Liver (tissue), 9 donors: ENCODE data around the gene RABL6. TPM values are rescaled to one million over a fixed set of nuclear protein-coding genes. Genes with fewer than 3 reads are reported as not detected.
"Not testable (repeated sequence)": the region's sequence is repeated elsewhere in the genome, so short reads cannot be mapped to it uniquely, and the experiment has no call there.

ENCODE experiments used
- DNase-seq: peaks from one replicate; pipeline ENCODE4 v3.0.0-alpha.2; 2017; ENCODE audit warnings: low spot score
- H3K27ac ChIP-seq, 2 donors: one replicate each; pipeline ENCODE4 v1.7.0; 2013; ENCODE audit warnings: inconsistent platforms in 2 of 2, low read length in 2 of 2, control low read depth in 1 of 2, low read depth in 1 of 2, mild to moderate bottlenecking in 1 of 2
- H3K27me3 ChIP-seq, 4 donors: one replicate each; pipeline versions ENCODE4 v1.6.1 to v1.7.0; 2013; ENCODE audit warnings: low read length in 3 of 4, inconsistent platforms in 1 of 4, mild to moderate bottlenecking in 1 of 4, moderate library complexity in 1 of 4; ENCODE audit not compliant: control insufficient read depth in 4 of 4, insufficient read depth in 4 of 4
- H3K36me3 ChIP-seq, 4 donors: one replicate each; pipeline versions ENCODE4 v1.6.1 to v1.7.0; 2013; ENCODE audit warnings: low read length in 3 of 4, mild to moderate bottlenecking in 3 of 4, low read depth in 1 of 4, moderate library complexity in 1 of 4; ENCODE audit not compliant: control insufficient read depth in 4 of 4, insufficient read depth in 3 of 4
- H3K4me1 ChIP-seq, 4 donors: one replicate each; pipeline versions ENCODE4 v1.6.1 to v1.7.0; 2013; ENCODE audit warnings: low read length in 3 of 4, mild to moderate bottlenecking in 3 of 4, moderate library complexity in 1 of 4; ENCODE audit not compliant: control insufficient read depth in 4 of 4, insufficient read depth in 4 of 4
- H3K4me3 ChIP-seq, 3 donors: one replicate each; pipeline versions ENCODE4 v1.6.1 to v1.7.0; 2013; ENCODE audit warnings: low read length in 3 of 3, control low read depth in 1 of 3, low read depth in 1 of 3, mild to moderate bottlenecking in 1 of 3
- H3K9ac ChIP-seq, 2 donors: one replicate each; pipeline ENCODE4 v1.7.0; 2013; ENCODE audit warnings: low read length in 2 of 2, mild to moderate bottlenecking in 2 of 2, moderate library complexity in 2 of 2, control low read depth in 1 of 2, low read depth in 1 of 2
- H3K9me3 ChIP-seq, 4 donors: one replicate each; pipeline versions ENCODE4 v1.6.1 to v1.7.0; 2013; ENCODE audit warnings: low read length in 3 of 4; ENCODE audit not compliant: control insufficient read depth in 4 of 4
- EGR1 ChIP-seq, 2 donors: IDR thresholded peaks; 2 replicates each; pipeline ENCODE4 v1.6.1; 2016 to 2018; ENCODE audit warnings: antibody characterized with exemption in 2 of 2, low read depth in 2 of 2
- FOXA1 ChIP-seq: IDR thresholded peaks from 2 replicates; pipeline ENCODE4 v1.6.1; 2016; ENCODE audit warnings: antibody characterized with exemption
- HNF4A ChIP-seq, 2 donors: conservative IDR thresholded peaks; 2 replicates each; pipeline ENCODE4 v1.6.1; 2016; ENCODE audit warnings: antibody characterized with exemption in 2 of 2, mild to moderate bottlenecking in 2 of 2
- NR2F2 ChIP-seq: IDR thresholded peaks from 2 replicates; pipeline ENCODE4 v1.6.1; 2016; ENCODE audit warnings: antibody characterized with exemption
- RAD21 ChIP-seq, 2 donors: IDR thresholded peaks; 2 replicates each; pipeline ENCODE4 v1.6.1; 2016; ENCODE audit warnings: antibody characterized with exemption in 2 of 2, mild to moderate bottlenecking in 2 of 2
- RXRA ChIP-seq, 2 donors: IDR thresholded peaks; 2 replicates each; pipeline ENCODE4 v1.6.1; 2017 to 2018; ENCODE audit warnings: antibody characterized with exemption in 2 of 2, mild to moderate bottlenecking in 1 of 2
- SP1 ChIP-seq: IDR thresholded peaks from 2 replicates; pipeline ENCODE4 v1.6.1; 2018; ENCODE audit warnings: antibody characterized with exemption, mild to moderate bottlenecking
- TAF1 ChIP-seq: conservative IDR thresholded peaks from 2 replicates; pipeline ENCODE4 v1.6.1; 2016; ENCODE audit warnings: antibody characterized with exemption, mild to moderate bottlenecking
- YY1 ChIP-seq: IDR thresholded peaks from 2 replicates; pipeline ENCODE4 v1.6.1; 2016; ENCODE audit warnings: antibody characterized with exemption, mild to moderate bottlenecking
- WGBS: extraction: QIAGEN DNeasy Blood & Tissue Kit; methylation state at CpG from one replicate; pipeline ENCODE4 v1.1.7; 2013; 5-methylcytosine and 5-hydroxymethylcytosine counted together
- polyA plus RNA-seq, 2 donors: library from polyadenylated mRNA; stranded (reverse) in 1 of 2; unstranded in 1 of 2; fragments of 200-250 nt in 1 of 2; fragments of >200 nt in 1 of 2; fragmentation: Nextera tagmentation in 1 of 2; extraction: Ambion mirVana in 1 of 2; gene quantifications; one replicate each; pipeline versions ENCODE4 v1.2.1 to v1.2.3, GENCODE V29; 2013 to 2015
- total RNA-seq, 2 donors: library from RNA; depleted of rRNA; stranded (reverse); fragments of >200 nt; gene quantifications; one replicate each; pipeline ENCODE4 v1.2.3, GENCODE V29; 2014
- TF ChIP-seq, protein P1 (sequence below): IDR thresholded peaks from 2 replicates; pipeline ENCODE4 v1.6.1; 2016; ENCODE audit warnings: antibody characterized with exemption
- TF ChIP-seq, protein P2 (sequence below): IDR thresholded peaks from 2 replicates; pipeline ENCODE4 v1.6.1; 2016; ENCODE audit warnings: antibody characterized with exemption, mild to moderate bottlenecking
- TF ChIP-seq, protein P3 (sequence below): IDR thresholded peaks from 2 replicates; pipeline ENCODE4 v1.6.1; 2016; ENCODE audit warnings: antibody characterized with exemption
- TF ChIP-seq, protein P4 (sequence below): fragments of 150-350 bp; IDR thresholded peaks from 2 replicates; pipeline ENCODE4 v1.5.1; 2017; ENCODE audit warnings: improper control_type of control experiment, low read depth, low read length; ENCODE audit not compliant: missing input control
- donor health status: healthy.
- donor health status: healthy.
- donor health status: healthy.
- donor health status: healthy.
- donor health status: healthy.

RABL6 gene
- total and polyA plus RNA-seq, 4 donors: 3.6 to 32.6 (median 10.7) TPM

DNA sequence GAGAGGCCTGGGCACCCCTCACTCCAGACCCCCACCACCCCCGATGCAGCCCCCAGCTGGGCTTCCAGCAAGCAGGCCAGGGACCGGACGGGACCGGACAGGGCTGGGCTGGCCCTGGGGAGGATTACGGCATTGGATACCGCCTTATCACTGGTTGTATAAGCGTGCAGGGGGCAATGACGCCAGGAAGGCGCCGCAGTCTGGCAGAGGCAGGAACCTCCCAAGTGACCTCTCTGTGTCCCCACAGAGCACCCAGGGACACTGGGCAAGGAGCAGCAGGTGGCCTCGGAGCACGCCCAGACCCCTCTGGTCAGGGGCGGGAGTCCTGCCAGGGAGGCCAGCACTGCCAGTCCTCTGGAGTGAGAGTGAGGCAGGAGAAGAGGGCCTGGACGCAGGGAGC lies 42.7 kb upstream of the RABL6 start:
- Histone ChIP-seq H3K9ac (no peak overlapping the region), H3K27ac (no peak overlapping the region), H3K9me3 (no peaks in the 10 kb centered on the region), H3K36me3 (no peaks in the 10 kb centered on the region), H3K27me3 (no peaks in the 10 kb centered on the region), H3K4me3 (no peak overlapping the region), H3K4me1 (no peaks in the 10 kb centered on the region)
- 79% methylated on average over 14 of the region's 14 CpGs for WGBS
- no peak for DNase-seq
- no peak for TF ChIP-seq NR2F2
- TF ChIP-seq, protein P1, sequence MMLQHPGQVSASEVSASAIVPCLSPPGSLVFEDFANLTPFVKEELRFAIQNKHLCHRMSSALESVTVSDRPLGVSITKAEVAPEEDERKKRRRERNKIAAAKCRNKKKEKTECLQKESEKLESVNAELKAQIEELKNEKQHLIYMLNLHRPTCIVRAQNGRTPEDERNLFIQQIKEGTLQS: no peak
- no peak for TF ChIP-seq RAD21 (IDR thresholded peaks at IDR 0.05)
- TF ChIP-seq EGR1 (IDR thresholded peaks at IDR 0.05; ENCODE audit: low read depth in 2 of 2): no peak
- TF ChIP-seq FOXA1: no peak
- no peak for TF ChIP-seq HNF4A (conservative IDR thresholded peaks at IDR 0.05)
- no peak for TF ChIP-seq YY1
- TF ChIP-seq TAF1: no peak
- no peak for TF ChIP-seq SP1
- no peak for TF ChIP-seq RXRA (IDR thresholded peaks at IDR 0.05)
- TF ChIP-seq, protein P2, sequence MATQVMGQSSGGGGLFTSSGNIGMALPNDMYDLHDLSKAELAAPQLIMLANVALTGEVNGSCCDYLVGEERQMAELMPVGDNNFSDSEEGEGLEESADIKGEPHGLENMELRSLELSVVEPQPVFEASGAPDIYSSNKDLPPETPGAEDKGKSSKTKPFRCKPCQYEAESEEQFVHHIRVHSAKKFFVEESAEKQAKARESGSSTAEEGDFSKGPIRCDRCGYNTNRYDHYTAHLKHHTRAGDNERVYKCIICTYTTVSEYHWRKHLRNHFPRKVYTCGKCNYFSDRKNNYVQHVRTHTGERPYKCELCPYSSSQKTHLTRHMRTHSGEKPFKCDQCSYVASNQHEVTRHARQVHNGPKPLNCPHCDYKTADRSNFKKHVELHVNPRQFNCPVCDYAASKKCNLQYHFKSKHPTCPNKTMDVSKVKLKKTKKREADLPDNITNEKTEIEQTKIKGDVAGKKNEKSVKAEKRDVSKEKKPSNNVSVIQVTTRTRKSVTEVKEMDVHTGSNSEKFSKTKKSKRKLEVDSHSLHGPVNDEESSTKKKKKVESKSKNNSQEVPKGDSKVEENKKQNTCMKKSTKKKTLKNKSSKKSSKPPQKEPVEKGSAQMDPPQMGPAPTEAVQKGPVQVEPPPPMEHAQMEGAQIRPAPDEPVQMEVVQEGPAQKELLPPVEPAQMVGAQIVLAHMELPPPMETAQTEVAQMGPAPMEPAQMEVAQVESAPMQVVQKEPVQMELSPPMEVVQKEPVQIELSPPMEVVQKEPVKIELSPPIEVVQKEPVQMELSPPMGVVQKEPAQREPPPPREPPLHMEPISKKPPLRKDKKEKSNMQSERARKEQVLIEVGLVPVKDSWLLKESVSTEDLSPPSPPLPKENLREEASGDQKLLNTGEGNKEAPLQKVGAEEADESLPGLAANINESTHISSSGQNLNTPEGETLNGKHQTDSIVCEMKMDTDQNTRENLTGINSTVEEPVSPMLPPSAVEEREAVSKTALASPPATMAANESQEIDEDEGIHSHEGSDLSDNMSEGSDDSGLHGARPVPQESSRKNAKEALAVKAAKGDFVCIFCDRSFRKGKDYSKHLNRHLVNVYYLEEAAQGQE: no peak
- TF ChIP-seq, protein P3, sequence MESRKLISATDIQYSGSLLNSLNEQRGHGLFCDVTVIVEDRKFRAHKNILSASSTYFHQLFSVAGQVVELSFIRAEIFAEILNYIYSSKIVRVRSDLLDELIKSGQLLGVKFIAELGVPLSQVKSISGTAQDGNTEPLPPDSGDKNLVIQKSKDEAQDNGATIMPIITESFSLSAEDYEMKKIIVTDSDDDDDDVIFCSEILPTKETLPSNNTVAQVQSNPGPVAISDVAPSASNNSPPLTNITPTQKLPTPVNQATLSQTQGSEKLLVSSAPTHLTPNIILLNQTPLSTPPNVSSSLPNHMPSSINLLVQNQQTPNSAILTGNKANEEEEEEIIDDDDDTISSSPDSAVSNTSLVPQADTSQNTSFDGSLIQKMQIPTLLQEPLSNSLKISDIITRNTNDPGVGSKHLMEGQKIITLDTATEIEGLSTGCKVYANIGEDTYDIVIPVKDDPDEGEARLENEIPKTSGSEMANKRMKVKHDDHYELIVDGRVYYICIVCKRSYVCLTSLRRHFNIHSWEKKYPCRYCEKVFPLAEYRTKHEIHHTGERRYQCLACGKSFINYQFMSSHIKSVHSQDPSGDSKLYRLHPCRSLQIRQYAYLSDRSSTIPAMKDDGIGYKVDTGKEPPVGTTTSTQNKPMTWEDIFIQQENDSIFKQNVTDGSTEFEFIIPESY: no peak
- TF ChIP-seq, protein P4, sequence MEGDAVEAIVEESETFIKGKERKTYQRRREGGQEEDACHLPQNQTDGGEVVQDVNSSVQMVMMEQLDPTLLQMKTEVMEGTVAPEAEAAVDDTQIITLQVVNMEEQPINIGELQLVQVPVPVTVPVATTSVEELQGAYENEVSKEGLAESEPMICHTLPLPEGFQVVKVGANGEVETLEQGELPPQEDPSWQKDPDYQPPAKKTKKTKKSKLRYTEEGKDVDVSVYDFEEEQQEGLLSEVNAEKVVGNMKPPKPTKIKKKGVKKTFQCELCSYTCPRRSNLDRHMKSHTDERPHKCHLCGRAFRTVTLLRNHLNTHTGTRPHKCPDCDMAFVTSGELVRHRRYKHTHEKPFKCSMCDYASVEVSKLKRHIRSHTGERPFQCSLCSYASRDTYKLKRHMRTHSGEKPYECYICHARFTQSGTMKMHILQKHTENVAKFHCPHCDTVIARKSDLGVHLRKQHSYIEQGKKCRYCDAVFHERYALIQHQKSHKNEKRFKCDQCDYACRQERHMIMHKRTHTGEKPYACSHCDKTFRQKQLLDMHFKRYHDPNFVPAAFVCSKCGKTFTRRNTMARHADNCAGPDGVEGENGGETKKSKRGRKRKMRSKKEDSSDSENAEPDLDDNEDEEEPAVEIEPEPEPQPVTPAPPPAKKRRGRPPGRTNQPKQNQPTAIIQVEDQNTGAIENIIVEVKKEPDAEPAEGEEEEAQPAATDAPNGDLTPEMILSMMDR: no peak

DNA sequence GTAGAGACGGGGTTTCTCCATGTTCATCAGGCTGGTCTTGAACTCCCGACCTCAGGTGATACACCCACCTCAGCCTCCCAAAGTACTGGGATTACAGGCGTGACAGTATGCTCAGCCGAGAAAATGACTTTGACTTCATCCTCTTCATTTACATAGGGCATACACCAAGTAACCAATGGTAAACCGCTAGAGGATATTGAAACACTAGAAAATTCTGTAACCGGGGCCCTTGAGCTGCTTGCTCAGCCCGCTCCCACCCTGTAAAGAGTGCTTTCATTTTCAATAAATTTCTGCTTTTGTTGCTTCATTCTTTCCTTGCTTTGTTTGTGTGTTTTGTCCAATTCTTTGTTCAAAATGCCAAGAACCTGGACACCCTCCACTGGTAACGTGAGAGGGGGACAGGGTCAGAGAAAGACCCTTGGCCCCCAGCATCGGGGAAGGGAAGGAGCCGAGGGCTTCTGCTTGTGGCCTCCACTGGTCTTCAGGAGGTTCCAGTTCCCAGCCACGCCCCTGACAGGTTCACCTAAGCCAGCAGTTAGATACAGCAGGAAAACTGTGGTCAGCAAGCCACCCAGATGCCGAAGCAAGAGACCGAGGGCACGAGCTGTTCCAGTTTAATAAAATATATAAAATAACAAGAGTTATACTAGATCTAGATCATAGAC lies 41.9 kb upstream of the RABL6 start:
- H3K27me3 ChIP-seq, H3K4me3 ChIP-seq, H3K36me3 ChIP-seq, H3K27ac ChIP-seq, H3K9me3 ChIP-seq, H3K9ac ChIP-seq, H3K4me1 ChIP-seq, DNase-seq: not testable (repeated sequence)
- WGBS: 77% methylated on average over 14 of the region's 14 CpGs
